ENCODE results near the gene ATP13A3.

DNA sequence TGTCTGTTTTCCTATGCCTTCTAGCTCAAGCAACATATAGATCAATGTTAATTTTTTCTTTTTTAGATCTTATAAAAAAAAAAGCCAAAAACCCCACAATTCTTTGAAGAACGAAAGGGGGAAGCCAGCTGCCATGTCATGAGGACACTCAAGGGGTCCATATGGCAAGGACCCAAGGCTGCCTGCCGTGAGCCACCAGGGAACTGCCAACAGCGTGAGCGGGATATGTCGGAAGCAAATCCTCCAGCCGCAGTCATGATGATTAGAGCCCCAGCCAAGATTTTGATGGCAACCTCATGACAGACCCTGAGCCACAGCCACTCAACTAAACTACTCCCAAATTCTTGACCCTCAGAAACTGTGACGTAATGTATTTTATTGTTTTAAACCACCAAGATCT lies 94.2 kb downstream of the ATP13A3 start:
- no peak for TF ChIP-seq POLR2A (IDR thresholded peaks at IDR 0.05; ENCODE audit: low read depth, low read length)
- TF ChIP-seq CHD1 (IDR thresholded peaks at IDR 0.05; ENCODE audit: low read depth, low read length) = no peak
- TF ChIP-seq FOS (IDR thresholded peaks at IDR 0.05; ENCODE audit: low read depth, low read length) = no peak
- TF ChIP-seq, protein P1, sequence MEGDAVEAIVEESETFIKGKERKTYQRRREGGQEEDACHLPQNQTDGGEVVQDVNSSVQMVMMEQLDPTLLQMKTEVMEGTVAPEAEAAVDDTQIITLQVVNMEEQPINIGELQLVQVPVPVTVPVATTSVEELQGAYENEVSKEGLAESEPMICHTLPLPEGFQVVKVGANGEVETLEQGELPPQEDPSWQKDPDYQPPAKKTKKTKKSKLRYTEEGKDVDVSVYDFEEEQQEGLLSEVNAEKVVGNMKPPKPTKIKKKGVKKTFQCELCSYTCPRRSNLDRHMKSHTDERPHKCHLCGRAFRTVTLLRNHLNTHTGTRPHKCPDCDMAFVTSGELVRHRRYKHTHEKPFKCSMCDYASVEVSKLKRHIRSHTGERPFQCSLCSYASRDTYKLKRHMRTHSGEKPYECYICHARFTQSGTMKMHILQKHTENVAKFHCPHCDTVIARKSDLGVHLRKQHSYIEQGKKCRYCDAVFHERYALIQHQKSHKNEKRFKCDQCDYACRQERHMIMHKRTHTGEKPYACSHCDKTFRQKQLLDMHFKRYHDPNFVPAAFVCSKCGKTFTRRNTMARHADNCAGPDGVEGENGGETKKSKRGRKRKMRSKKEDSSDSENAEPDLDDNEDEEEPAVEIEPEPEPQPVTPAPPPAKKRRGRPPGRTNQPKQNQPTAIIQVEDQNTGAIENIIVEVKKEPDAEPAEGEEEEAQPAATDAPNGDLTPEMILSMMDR (conservative IDR thresholded peaks at IDR 0.05; ENCODE audit: low read depth, low read length) = no peak
- no peak for TF ChIP-seq NFE2L2 (IDR thresholded peaks at IDR 0.05; ENCODE audit: low read depth, low read length)
- no peak for TF ChIP-seq MAZ (IDR thresholded peaks at IDR 0.05; ENCODE audit: borderline replicate concordance, low read depth, low read length)

Data from IMR-90 (cell line).